A549 (cell line): Measurements from ENCODE around the gene OXNAD1. TPM values are rescaled to one million over a fixed set of nuclear protein-coding genes. Genes with fewer than 3 reads are reported as not detected.

Source experiments
- ATAC-seq, 2 experiments: fragments of 200-7000 bp in 1 of 2; fragments of >200 bp in 1 of 2; cut with Nextera tagmentation in 1 of 2; cut with Tn5 transposase in 1 of 2; 3 replicates each; pipeline versions ENCODE4 v1.8.0 to v1.9.1; 2018 to 2020; ENCODE audit warnings: mild to moderate bottlenecking in 1 of 2, moderate library complexity in 1 of 2
- CTCF ChIA-PET: fragments of 300-600 bp; sonication (Branson Sonifier 250); formaldehyde crosslinking; extraction: SDS; loops from one replicate; lab custom pipeline; 2021; ENCODE audit warnings: antibody characterized with exemption, inconsistent platforms; lab: Yijun Ruan, JAX
- POLR2A ChIA-PET: fragments of 350-600 bp; formaldehyde crosslinking; extraction: SDS; loops from one replicate; lab custom pipeline; 2021; ENCODE audit warnings: antibody characterized with exemption, inconsistent platforms; lab: Yijun Ruan, JAX
- DNase-seq, 2 experiments: peaks; one replicate each; pipeline versions ENCODE4 v3.0.0 to v3.0.0-alpha.2; 2011 to 2016; ENCODE audit warnings: low read depth in 1 of 2, low spot score in 1 of 2
- FAIRE-seq: peaks from 2 replicates; lab custom pipeline; 2011; peaks lifted over from hg19 to GRCh38; lab: Jason Lieb, UNC
- H3K27ac ChIP-seq, 2 experiments: fragments of >200 bp; sonication (Bioruptor Twin); formaldehyde crosslinking; 3 replicates each; pipeline ENCODE4 v1.5.1; 2016 to 2017
- H3K4me1 ChIP-seq: fragments of >200 bp; sonication (Bioruptor Twin); formaldehyde crosslinking; 3 replicates; pipeline ENCODE4 v1.6.1; 2016
- H3K4me2 ChIP-seq: fragments of >200 bp; sonication (Bioruptor Twin); formaldehyde crosslinking; 3 replicates; pipeline ENCODE4 v1.6.1; 2016
- H3K4me3 ChIP-seq: fragments of >200 bp; sonication (Bioruptor Twin); formaldehyde crosslinking; 3 replicates; pipeline ENCODE4 v1.5.1; 2016
- H3K9me3 ChIP-seq: fragments of >200 bp; sonication (Bioruptor Twin); formaldehyde crosslinking; 3 replicates; pipeline ENCODE4 v1.6.1; 2016
- CBX2 ChIP-seq: fragments of 200-600 bp; sonication (generic); IDR thresholded peaks from 2 replicates; pipeline ENCODE4 v1.6.1; 2016; ENCODE audit warnings: low read depth, mild to moderate bottlenecking, borderline replicate concordance
- CBX8 ChIP-seq: fragments of 200-600 bp; sonication (generic); IDR thresholded peaks from 2 replicates; pipeline ENCODE4 v1.6.1; 2016
- EHMT2 ChIP-seq: fragments of 200-600 bp; sonication (generic); IDR thresholded peaks from 2 replicates; pipeline ENCODE4 v1.6.1; 2016; ENCODE audit warnings: antibody characterized with exemption, low read depth, mild to moderate bottlenecking, moderate library complexity
- ESRRA ChIP-seq: fragments of 150-350 bp; IDR thresholded peaks from 2 replicates; pipeline ENCODE4 v1.6.1; 2014; ENCODE audit warnings: mild to moderate bottlenecking, low read length, borderline replicate concordance
- GATA3 ChIP-seq: IDR thresholded peaks from 2 replicates; pipeline ENCODE4 v1.6.1; 2012; ENCODE audit warnings: borderline replicate concordance
- HEYL ChIP-seq: fragments of 250-450 bp; sonication (Bioruptor Pico); IDR thresholded peaks from 2 replicates; pipeline ENCODE4 v1.8.0; 2021; ENCODE audit warnings: mild to moderate bottlenecking, moderate library complexity
- KDM1A ChIP-seq: fragments of 200-600 bp; sonication (generic); IDR thresholded peaks from 2 replicates; pipeline ENCODE4 v1.6.1; 2016; ENCODE audit warnings: low read depth, mild to moderate bottlenecking
- KDM5A ChIP-seq: fragments of 200-600 bp; sonication (generic); IDR thresholded peaks from 2 replicates; pipeline ENCODE4 v1.6.1; 2016; ENCODE audit warnings: antibody characterized with exemption, mild to moderate bottlenecking
- MAZ ChIP-seq: fragments of 150-350 bp; IDR thresholded peaks from 2 replicates; pipeline ENCODE4 v1.6.1; 2014; ENCODE audit warnings: antibody characterized with exemption, low read depth, low read length, borderline replicate concordance
- POLR2A ChIP-seq: IDR thresholded peaks from 2 replicates; pipeline ENCODE4 v1.6.1; 2012; ENCODE audit warnings: mild to moderate bottlenecking, low read length
- RCOR1 ChIP-seq: fragments of 150-350 bp; IDR thresholded peaks from 2 replicates; pipeline ENCODE4 v1.6.1; 2014; ENCODE audit warnings: antibody characterized with exemption, low read length, low read depth
- SMC3 ChIP-seq: fragments of >200 bp; sonication (Bioruptor Twin); formaldehyde crosslinking; IDR thresholded peaks from 3 replicates; pipeline ENCODE4 v1.6.1; 2018; ENCODE audit warnings: inconsistent platforms
- TFCP2L1 ChIP-seq: fragments of 250-450 bp; sonication (Bioruptor Pico); IDR thresholded peaks from 2 replicates; pipeline ENCODE4 v1.5.0; 2021; ENCODE audit warnings: mild to moderate bottlenecking
- TP53 ChIP-seq: fragments of 250-450 bp; sonication (Bioruptor Pico); IDR thresholded peaks from 2 replicates; pipeline ENCODE4 v1.5.0; 2021; ENCODE audit warnings: mild to moderate bottlenecking, moderate library complexity
- ZFP36 ChIP-seq: fragments of 450-650 bp; IDR thresholded peaks from 2 replicates; pipeline ENCODE4 v1.6.1; 2014; ENCODE audit warnings: borderline replicate concordance; ENCODE audit not compliant: partially characterized antibody
- WGBS: methylation state at CpG from one replicate; pipeline ENCODE4 v1.1.6; 2017; ENCODE audit errors: missing lambda C conversion rate; 5-methylcytosine and 5-hydroxymethylcytosine counted together
- polyA plus RNA-seq, 4 experiments: library from polyadenylated mRNA; depleted of rRNA in 3 of 4; stranded (reverse); fragments of >200 nt; fragmentation: RNase III in 1 of 4; extraction: RNeasy Plus Mini Kit Qiagen cat#74134 plus additional on column Dnase treatment in 1 of 4; gene quantifications; 2 replicates in 3 of 4; 3 replicates in 1 of 4; pipeline ENCODE4 v1.2.3, GENCODE V29; 2011 to 2017
- TF ChIP-seq, protein P1 (sequence below): fragments of 150-350 bp; IDR thresholded peaks from 2 replicates; pipeline ENCODE4 v1.6.1; 2014; ENCODE audit warnings: low read depth, mild to moderate bottlenecking, low read length
- TF ChIP-seq, protein P2 (sequence below): IDR thresholded peaks from 2 replicates; pipeline ENCODE4 v1.6.1; 2012
- TF ChIP-seq, protein P3 (sequence below): IDR thresholded peaks from 2 replicates; pipeline ENCODE4 v1.6.1; 2012
- TF ChIP-seq, protein P4 (sequence below): fragments of 200-600 bp; sonication (generic); IDR thresholded peaks from 2 replicates; pipeline ENCODE4 v1.6.1; 2016; ENCODE audit warnings: antibody characterized with exemption, mild to moderate bottlenecking, moderate library complexity
- TF ChIP-seq, protein P5 (sequence below): IDR thresholded peaks from 2 replicates; pipeline ENCODE4 v1.6.1; 2012; ENCODE audit warnings: low read depth, borderline replicate concordance

The OXNAD1 gene
- polyA plus RNA-seq, 2 of the 4 experiments (the other 2 are of a cell fraction) = 8.8 to 25.9 TPM

- DNase-seq (no peak), FAIRE-seq (no peak), ATAC-seq (no peak)
- no peak overlapping the region for H3K4me3 ChIP-seq
- no peaks in the 10 kb centered on the region for H3K9me3 ChIP-seq
- H3K4me2 ChIP-seq = no peak overlapping the region
- no peak for TF ChIP-seq HEYL
- no peak for TF ChIP-seq KDM1A
- TF ChIP-seq EHMT2 = no peak
- TF ChIP-seq POLR2A = no peak
- TF ChIP-seq TFCP2L1 (CRISPR knock-in tag) = no peak
- TF ChIP-seq, protein P1, sequence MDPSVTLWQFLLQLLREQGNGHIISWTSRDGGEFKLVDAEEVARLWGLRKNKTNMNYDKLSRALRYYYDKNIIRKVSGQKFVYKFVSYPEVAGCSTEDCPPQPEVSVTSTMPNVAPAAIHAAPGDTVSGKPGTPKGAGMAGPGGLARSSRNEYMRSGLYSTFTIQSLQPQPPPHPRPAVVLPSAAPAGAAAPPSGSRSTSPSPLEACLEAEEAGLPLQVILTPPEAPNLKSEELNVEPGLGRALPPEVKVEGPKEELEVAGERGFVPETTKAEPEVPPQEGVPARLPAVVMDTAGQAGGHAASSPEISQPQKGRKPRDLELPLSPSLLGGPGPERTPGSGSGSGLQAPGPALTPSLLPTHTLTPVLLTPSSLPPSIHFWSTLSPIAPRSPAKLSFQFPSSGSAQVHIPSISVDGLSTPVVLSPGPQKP = no peak
- no peak for TF ChIP-seq MAZ
- TF ChIP-seq GATA3 = no peak
- TF ChIP-seq TP53 = no peak
- TF ChIP-seq KDM5A = no peak
- TF ChIP-seq, protein P2, sequence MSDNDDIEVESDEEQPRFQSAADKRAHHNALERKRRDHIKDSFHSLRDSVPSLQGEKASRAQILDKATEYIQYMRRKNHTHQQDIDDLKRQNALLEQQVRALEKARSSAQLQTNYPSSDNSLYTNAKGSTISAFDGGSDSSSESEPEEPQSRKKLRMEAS = no peak
- TF ChIP-seq CBX2 = no peak
- TF ChIP-seq, protein P3, sequence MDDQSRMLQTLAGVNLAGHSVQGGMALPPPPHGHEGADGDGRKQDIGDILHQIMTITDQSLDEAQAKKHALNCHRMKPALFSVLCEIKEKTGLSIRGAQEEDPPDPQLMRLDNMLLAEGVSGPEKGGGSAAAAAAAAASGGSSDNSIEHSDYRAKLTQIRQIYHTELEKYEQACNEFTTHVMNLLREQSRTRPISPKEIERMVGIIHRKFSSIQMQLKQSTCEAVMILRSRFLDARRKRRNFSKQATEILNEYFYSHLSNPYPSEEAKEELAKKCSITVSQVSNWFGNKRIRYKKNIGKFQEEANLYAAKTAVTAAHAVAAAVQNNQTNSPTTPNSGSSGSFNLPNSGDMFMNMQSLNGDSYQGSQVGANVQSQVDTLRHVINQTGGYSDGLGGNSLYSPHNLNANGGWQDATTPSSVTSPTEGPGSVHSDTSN = no peak
- no peak for TF ChIP-seq CBX8
- TF ChIP-seq ESRRA = no peak
- no peak for TF ChIP-seq SMC3
- POLR2A ChIA-PET = no interaction called here
- no peaks in the 10 kb centered on the region for H3K4me1 ChIP-seq
- 95% methylated on average over 6 of the region's 6 CpGs for WGBS
- CTCF ChIA-PET = interaction anchor here (1.0 kb wide), 1 partner anchor 22 kb away, joined by 4 read pairs; no protein-coding TSS in a partner anchor
- no peak overlapping the region for H3K27ac ChIP-seq
Measured at GRCh38 chr3:16311960-16312451, 47.0 kb downstream of the OXNAD1 start.

DNA sequence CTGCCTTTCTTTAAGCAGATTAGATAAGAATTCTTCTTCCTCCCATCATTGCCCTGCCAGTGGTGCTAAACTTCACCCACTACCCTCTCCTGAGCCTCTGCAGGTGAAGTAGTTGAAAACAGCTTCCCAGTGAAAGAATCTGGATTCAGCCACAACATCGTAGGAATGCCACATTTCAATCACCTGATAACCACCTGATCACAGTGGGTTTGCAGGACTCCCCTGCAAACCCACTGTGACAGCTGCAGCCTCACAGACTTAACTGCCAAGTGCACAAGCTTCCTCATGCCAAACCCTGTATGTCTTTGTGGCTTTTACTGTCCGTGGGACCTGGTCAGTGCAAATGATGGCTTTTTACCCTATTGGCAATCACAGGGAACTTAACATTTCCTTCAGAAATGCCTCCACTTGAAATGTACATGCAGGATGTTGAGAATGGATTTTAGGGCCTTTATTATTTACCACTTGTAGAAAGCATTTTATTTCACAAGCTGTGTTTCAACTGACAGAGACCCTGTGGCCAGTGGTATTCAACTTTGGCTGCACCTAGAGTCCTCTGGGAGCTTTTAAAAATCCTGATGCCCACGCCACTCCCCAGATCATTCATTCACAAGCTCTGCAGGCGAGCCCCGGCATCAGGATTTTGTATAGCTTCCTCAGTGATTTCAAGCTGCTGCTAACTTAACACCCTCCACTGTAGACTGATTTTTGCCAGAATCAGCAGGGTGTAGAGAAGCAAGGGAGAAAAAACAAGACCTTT, 49.1 kb downstream of the OXNAD1 start:
- no peaks in the 10 kb centered on the region for H3K9me3 ChIP-seq

More for the DNA sequence above, 49.1 kb downstream of the OXNAD1 start:
- Histone ChIP-seq H3K4me2 (no peak overlapping the region), H3K27ac (no peak overlapping the region), H3K4me3 (no peak overlapping the region), H3K4me1 (no peaks in the 10 kb centered on the region)
- CTCF ChIA-PET = interaction anchor here (2.5 kb wide), 1 partner anchor 23 kb away, joined by 10 read pairs; no protein-coding TSS in a partner anchor
- TF ChIP-seq RCOR1 (no peak), SMC3 (no peak), ZFP36 (no peak)
- TF ChIP-seq, protein P4, sequence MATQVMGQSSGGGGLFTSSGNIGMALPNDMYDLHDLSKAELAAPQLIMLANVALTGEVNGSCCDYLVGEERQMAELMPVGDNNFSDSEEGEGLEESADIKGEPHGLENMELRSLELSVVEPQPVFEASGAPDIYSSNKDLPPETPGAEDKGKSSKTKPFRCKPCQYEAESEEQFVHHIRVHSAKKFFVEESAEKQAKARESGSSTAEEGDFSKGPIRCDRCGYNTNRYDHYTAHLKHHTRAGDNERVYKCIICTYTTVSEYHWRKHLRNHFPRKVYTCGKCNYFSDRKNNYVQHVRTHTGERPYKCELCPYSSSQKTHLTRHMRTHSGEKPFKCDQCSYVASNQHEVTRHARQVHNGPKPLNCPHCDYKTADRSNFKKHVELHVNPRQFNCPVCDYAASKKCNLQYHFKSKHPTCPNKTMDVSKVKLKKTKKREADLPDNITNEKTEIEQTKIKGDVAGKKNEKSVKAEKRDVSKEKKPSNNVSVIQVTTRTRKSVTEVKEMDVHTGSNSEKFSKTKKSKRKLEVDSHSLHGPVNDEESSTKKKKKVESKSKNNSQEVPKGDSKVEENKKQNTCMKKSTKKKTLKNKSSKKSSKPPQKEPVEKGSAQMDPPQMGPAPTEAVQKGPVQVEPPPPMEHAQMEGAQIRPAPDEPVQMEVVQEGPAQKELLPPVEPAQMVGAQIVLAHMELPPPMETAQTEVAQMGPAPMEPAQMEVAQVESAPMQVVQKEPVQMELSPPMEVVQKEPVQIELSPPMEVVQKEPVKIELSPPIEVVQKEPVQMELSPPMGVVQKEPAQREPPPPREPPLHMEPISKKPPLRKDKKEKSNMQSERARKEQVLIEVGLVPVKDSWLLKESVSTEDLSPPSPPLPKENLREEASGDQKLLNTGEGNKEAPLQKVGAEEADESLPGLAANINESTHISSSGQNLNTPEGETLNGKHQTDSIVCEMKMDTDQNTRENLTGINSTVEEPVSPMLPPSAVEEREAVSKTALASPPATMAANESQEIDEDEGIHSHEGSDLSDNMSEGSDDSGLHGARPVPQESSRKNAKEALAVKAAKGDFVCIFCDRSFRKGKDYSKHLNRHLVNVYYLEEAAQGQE = no peak
- TF ChIP-seq, protein P5, sequence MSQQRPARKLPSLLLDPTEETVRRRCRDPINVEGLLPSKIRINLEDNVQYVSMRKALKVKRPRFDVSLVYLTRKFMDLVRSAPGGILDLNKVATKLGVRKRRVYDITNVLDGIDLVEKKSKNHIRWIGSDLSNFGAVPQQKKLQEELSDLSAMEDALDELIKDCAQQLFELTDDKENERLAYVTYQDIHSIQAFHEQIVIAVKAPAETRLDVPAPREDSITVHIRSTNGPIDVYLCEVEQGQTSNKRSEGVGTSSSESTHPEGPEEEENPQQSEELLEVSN = no peak
- POLR2A ChIA-PET = no interaction called here
- FAIRE-seq = no peak
- ATAC-seq = no peak
- no peak for DNase-seq
- WGBS = 93% methylated on average over 5 of the region's 5 CpGs
